Endothelial cell (in vitro differentiated cells): ENCODE results near the gene CHCHD5. TPM values are rescaled to one million over a fixed set of nuclear protein-coding genes. Genes with fewer than 3 reads are reported as not detected.

Source experiments
- DNase-seq: peaks from one replicate; pipeline ENCODE4 v3.0.0; 2021; ENCODE audit warnings: low spot score
- H3K27ac Mint-ChIP-seq: one replicate; pipeline ENCODE4 v1.8.0; 2021; ENCODE audit warnings: mixed read lengths, inconsistent platforms; ENCODE audit not compliant: unreplicated experiment
- H3K27me3 Mint-ChIP-seq: one replicate; pipeline ENCODE4 v1.8.0; 2021; ENCODE audit warnings: mild to moderate bottlenecking, moderate library complexity, mixed read lengths, inconsistent platforms; ENCODE audit not compliant: unreplicated experiment
- H3K36me3 Mint-ChIP-seq: one replicate; pipeline ENCODE4 v1.8.0; 2021; ENCODE audit warnings: mild to moderate bottlenecking, low read depth, mixed read lengths, inconsistent platforms; ENCODE audit not compliant: unreplicated experiment
- H3K4me1 Mint-ChIP-seq: one replicate; pipeline ENCODE4 v1.8.0; 2021; ENCODE audit warnings: mild to moderate bottlenecking, mixed read lengths, inconsistent platforms; ENCODE audit not compliant: unreplicated experiment
- H3K4me3 Mint-ChIP-seq: one replicate; pipeline ENCODE4 v1.8.0; 2021; ENCODE audit warnings: mild to moderate bottlenecking, mixed read lengths, inconsistent platforms; ENCODE audit not compliant: unreplicated experiment
- H3K9me3 Mint-ChIP-seq: one replicate; pipeline ENCODE4 v1.8.0; 2021; ENCODE audit warnings: mixed read lengths, inconsistent platforms; ENCODE audit not compliant: unreplicated experiment
- total RNA-seq: library from RNA; stranded (reverse); fragmentation: NEBNext Ultra II Directional; extraction: Animal tissue kit (Norgen Biotek cat#: 25700); gene quantifications from one replicate; pipeline ENCODE4 v1.2.1, GENCODE V29; 2021; ENCODE audit not compliant: unreplicated experiment
- TF ChIP-seq, protein P1 (sequence below): fragments of 200-600 bp; sonication (generic); IDR thresholded peaks from one replicate; pipeline ENCODE4 v1.5.0; 2021; ENCODE audit warnings: antibody characterized with exemption; ENCODE audit not compliant: unreplicated experiment

The CHCHD5 gene
- total RNA-seq, 1 donor from 2014 or later, result 27.4 TPM

DNA sequence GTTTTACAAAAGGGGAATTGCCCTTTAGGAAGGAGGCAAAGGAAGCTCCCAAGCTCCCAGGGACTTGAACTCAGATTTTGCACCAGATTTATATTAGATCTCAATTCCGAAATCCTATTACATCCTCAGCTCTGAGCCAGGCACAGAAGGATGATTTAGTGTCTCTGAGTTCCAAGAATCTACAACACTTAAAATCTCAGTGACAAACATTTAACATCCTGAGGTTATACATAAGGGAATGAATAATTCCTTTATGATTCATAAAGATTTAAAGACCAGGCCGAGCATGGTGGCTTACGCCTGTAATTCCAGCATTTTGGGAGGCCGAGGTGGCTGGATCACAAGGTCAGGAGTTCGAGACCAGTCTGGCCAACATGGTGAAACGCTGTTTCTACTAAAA lies 44.8 kb downstream of the CHCHD5 start:
- DNase-seq, result no peak
- Mint-ChIP-seq H3K27ac (no peak overlapping the region), H3K36me3 (no peaks in the 10 kb centered on the region), H3K27me3 (peaks cover 5% of the 10 kb centered on the region), H3K4me1 (peaks cover 54% of the 10 kb centered on the region), H3K4me3 (no peak overlapping the region), H3K9me3 (no peaks in the 10 kb centered on the region)
- TF ChIP-seq, protein P1, sequence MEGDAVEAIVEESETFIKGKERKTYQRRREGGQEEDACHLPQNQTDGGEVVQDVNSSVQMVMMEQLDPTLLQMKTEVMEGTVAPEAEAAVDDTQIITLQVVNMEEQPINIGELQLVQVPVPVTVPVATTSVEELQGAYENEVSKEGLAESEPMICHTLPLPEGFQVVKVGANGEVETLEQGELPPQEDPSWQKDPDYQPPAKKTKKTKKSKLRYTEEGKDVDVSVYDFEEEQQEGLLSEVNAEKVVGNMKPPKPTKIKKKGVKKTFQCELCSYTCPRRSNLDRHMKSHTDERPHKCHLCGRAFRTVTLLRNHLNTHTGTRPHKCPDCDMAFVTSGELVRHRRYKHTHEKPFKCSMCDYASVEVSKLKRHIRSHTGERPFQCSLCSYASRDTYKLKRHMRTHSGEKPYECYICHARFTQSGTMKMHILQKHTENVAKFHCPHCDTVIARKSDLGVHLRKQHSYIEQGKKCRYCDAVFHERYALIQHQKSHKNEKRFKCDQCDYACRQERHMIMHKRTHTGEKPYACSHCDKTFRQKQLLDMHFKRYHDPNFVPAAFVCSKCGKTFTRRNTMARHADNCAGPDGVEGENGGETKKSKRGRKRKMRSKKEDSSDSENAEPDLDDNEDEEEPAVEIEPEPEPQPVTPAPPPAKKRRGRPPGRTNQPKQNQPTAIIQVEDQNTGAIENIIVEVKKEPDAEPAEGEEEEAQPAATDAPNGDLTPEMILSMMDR, result no peak

DNA sequence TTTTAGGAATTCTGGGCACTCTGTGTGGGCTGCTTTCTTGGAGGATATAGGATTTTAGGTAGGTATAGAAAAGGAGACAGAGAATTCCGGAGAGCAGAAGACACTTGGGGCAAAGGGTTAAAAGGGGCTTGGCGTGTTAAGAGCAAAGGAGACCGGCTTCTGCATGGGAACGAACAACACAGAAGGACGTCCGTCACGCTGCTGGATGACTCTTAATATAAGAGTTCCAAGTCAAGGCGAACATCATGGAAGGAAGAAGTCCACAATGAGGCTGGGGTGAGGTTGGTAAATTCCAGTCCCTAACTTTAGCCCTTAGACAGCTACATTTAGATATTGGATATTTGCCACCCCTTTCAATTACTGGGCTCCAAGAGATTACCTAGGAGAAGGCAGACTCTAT lies 45.4 kb downstream of the CHCHD5 start:
- peaks cover 54% of the 10 kb centered on the region for H3K4me1 Mint-ChIP-seq
- no peaks in the 10 kb centered on the region for H3K36me3 Mint-ChIP-seq
- H3K27ac Mint-ChIP-seq, result peak overlapping the region; percentile 52
- H3K27me3 Mint-ChIP-seq, result peaks cover 5% of the 10 kb centered on the region
- H3K4me3 Mint-ChIP-seq, result no peak overlapping the region
- no peaks in the 10 kb centered on the region for H3K9me3 Mint-ChIP-seq
- DNase-seq, result no peak
- TF ChIP-seq, protein P1, result no peak

DNA sequence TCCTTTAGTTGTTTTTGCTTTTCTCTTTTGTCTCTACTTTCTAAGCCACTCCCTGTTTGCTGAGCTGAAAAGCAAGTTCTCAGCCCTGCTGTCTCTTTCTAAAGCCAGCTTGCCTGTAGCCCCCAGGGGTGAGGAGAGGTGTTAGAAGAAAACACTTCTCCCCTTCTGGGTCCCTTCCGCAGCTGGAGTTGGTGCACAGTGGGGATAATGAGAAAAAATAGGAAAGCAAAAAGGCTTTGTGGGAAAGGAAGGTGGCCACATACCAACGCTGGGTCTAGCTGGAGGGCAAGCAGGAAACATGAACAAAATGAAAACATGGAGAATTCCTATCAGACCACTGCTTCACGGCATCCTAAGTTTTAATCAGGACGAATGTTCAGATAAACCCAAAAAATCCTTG lies 45.9 kb downstream of the CHCHD5 start:
- Mint-ChIP-seq H3K9me3 (no peaks in the 10 kb centered on the region), H3K27ac (peak overlapping the region; percentile 67), H3K36me3 (no peaks in the 10 kb centered on the region), H3K4me1 (peaks cover 54% of the 10 kb centered on the region), H3K4me3 (no peak overlapping the region), H3K27me3 (peaks cover 7% of the 10 kb centered on the region)
- no peak for DNase-seq
- TF ChIP-seq, protein P1, result no peak

DNA sequence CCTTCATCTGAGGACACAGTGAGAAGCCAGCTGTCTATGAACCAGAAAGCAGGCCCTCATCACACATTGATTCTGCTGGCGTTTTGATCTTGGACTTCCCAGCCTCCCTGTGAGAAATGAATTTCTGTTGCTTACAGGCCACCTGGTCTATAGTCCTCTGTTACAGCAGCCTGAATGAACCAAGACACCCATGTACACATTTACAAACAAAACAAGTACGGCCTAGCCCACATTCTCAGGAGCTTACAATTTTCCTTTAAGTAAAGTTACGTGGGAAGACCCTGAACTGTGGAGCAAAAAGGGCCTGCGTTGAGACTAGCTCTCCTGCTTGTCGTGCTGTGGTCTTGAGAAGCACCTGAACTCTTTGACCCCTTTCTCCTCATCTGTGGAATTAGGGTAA lies 49.3 kb downstream of the CHCHD5 start:
- no peak for DNase-seq
- Mint-ChIP-seq H3K9me3 (no peaks in the 10 kb centered on the region), H3K27ac (peak overlapping the region; percentile 26), H3K4me1 (peaks cover 39% of the 10 kb centered on the region), H3K36me3 (no peaks in the 10 kb centered on the region), H3K27me3 (peaks cover 9% of the 10 kb centered on the region), H3K4me3 (no peak overlapping the region)
- TF ChIP-seq, protein P1, result no peak

DNA sequence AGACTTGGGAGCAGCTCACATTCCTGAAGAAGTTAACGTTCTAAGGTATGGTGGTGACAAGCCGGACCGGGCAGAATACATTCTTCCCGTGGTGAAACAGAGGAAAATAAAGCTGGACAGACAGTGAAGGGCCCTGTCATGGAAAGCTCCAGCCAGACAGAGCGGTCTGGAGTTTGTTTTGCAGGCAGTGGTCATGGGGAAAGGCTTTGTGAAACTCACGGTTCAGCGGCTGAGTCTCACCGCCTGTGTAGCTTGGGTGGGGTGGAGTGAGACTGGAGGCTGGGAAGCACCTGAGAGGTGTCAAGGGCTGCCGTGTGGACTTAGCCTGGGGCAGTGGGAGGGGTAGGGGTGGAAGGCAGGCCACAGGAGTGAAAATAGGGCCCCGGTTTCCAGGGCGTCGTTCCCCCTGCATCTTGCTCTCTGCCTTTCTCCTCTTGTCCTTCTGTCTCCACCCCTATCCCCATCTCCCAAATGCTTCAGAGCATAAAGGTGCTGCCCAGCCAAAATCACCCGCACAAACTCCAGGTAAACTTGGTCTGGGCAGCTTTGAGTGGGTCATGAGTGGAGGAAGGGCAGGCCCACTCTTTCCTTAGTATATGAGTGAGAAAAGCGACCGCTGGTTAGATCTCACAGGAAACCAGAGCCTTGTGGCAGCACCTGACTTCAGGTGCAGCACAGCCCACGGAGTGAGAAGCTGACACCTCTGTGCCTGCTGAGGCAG lies 49.9 kb downstream of the CHCHD5 start:
- no peaks in the 10 kb centered on the region for H3K9me3 Mint-ChIP-seq
- peaks cover 35% of the 10 kb centered on the region for H3K4me1 Mint-ChIP-seq
- no peak for DNase-seq
- H3K36me3 Mint-ChIP-seq, result no peaks in the 10 kb centered on the region
- TF ChIP-seq, protein P1, result no peak
- no peak overlapping the region for H3K4me3 Mint-ChIP-seq
- peaks cover 9% of the 10 kb centered on the region for H3K27me3 Mint-ChIP-seq
- H3K27ac Mint-ChIP-seq, result peak overlapping the region; percentile 26
